Lower lobe of right lung (tissue), 2 donors: ENCODE results near the gene TMIE. TPM values are rescaled to one million over a fixed set of nuclear protein-coding genes. Genes with fewer than 3 reads are reported as not detected.
A peak's percentile ranks its signal among the peaks of the same experiment; 100 is the strongest.

Source experiments
- ATAC-seq, 2 donors: fragments of 200-7000 bp; cut with Tn5 transposase; one replicate each; pipeline ENCODE4 v1.9.1; 2020 to 2022; ENCODE audit warnings: mild to moderate bottlenecking in 2 of 2, moderate library complexity in 2 of 2
- DNase-seq: peaks from one replicate; pipeline ENCODE4 v3.0.0-alpha.2; 2020
- H3K27ac ChIP-seq: fragments of 200-600 bp; one replicate; pipeline ENCODE4 v1.8.0; 2022
- H3K27me3 ChIP-seq: fragments of 200-600 bp; one replicate; pipeline ENCODE4 v1.8.0; 2022; ENCODE audit warnings: low read depth
- H3K36me3 ChIP-seq: fragments of 200-600 bp; one replicate; pipeline ENCODE4 v1.8.0; 2022; ENCODE audit warnings: mild to moderate bottlenecking
- H3K4me1 ChIP-seq: fragments of 200-600 bp; one replicate; pipeline ENCODE4 v1.8.0; 2022
- H3K4me3 ChIP-seq: fragments of 200-600 bp; one replicate; pipeline ENCODE4 v1.8.0; 2022; ENCODE audit warnings: mild to moderate bottlenecking
- H3K9me3 ChIP-seq: fragments of 200-600 bp; one replicate; pipeline ENCODE4 v1.8.0; 2022
- intact Hi-C: fragments of 100-400 bp; cut with DNase I; formaldehyde crosslinking; loops from one replicate; pipeline ENCODE4 v1.11.0; 2022
- long read RNA-seq: library from polyadenylated mRNA; unstranded; transcript quantifications from one replicate; pipeline ENCODE4 v2.0.0, GENCODE V29; 2021
- total RNA-seq: library from RNA; stranded (reverse); fragmentation: NEBNext Ultra II Directional; extraction: Animal tissue kit (Norgen Biotek cat#: 25700); gene quantifications from one replicate; pipeline ENCODE4 v1.2.1, GENCODE V29; 2021
- TF ChIP-seq, protein P1 (sequence below): fragments of 200-600 bp; IDR thresholded peaks from one replicate; pipeline ENCODE4 v1.8.0; 2022; ENCODE audit warnings: antibody characterized with exemption, mild to moderate bottlenecking
- donor health status: DM: no; HTN: yes; CAD: no; lungs with severe emphysema.

The TMIE gene, protein sequence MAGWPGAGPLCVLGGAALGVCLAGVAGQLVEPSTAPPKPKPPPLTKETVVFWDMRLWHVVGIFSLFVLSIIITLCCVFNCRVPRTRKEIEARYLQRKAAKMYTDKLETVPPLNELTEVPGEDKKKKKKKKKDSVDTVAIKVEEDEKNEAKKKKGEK
- total RNA-seq, result 1.0 TPM
- long read RNA-seq, transcript TMIE-203 (4 exons, 1,634 nt), result major isoform, 7 of 8 reads
- long read RNA-seq, partial matches to known transcripts, result 0 of 8 reads
- long read RNA-seq, other reads (novel, unspliced or antisense), result 1 of 8 reads

DNA sequence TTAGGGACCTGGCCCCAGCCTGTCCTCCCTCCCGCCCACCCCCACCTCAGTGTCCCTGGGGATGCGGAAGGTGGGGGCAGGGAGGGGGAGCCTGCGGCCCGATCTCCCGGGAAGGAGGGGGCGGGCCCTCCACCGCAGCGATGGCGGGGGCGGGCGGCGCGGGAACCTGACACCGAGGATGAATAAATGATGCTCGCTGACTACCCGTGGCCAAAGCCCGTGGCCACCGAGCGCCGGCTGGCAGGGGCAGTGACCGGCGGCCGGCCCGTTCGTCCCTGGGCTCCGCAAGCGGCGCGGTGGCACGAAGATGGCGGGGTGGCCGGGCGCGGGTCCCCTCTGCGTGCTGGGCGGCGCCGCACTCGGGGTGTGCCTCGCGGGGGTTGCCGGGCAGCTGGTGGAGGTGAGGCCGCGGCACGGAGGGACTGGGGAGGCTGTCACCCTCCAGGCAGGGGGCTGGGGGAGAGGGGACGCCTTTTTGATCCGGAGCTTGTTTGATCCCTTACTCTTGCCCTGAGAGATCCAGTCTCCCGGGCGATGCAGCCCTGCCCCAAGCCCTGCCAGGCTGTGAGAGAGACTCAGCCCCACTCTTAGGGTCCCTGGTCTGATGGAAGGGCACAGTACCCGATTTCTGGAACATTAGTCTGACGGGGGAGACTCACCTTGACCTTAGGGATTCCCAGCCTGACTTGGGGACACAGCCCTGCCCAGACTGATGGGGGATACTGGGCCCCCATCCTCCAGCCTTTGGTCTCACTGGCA is at the start of gene TMIE:
Gene TMIE (plus strand): TSS at position 212 of the 759 bp plus-strand sequence. CDS start 96 bp downstream, at position 308.
- H3K4me3 ChIP-seq, result peak within 1 kb of the TSS; percentile 41

DNA sequence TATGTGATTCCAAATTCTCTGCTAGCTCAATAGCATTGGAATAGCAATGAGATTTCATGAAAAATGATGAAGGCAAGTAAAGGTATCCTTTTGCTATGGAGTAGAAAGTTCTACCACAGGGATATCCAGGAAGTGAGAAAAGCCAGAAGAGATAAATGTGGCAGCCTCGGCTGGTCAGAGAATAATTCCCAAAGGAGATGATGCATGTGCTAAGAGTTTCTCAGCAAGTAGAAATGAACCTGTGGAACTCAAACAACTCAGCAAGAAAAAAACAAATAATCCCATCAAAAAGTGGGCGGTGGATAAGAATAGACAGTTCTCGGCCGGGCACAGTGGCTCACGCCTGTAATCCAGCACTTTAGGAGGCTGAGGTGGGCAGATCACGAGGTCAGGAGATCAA is 45.9 kb upstream of the TMIE start:
- no peaks in the 10 kb centered on the region for H3K9me3 ChIP-seq
- intact Hi-C loops, result no loop called here
- ATAC-seq, result no peak

More for the DNA sequence above, at the start of gene TMIE:
- H3K27ac ChIP-seq, result peak within 1 kb of the TSS; percentile 41
- peaks cover 36% of the 10 kb centered on the region for H3K4me1 ChIP-seq
- TF ChIP-seq, protein P1, sequence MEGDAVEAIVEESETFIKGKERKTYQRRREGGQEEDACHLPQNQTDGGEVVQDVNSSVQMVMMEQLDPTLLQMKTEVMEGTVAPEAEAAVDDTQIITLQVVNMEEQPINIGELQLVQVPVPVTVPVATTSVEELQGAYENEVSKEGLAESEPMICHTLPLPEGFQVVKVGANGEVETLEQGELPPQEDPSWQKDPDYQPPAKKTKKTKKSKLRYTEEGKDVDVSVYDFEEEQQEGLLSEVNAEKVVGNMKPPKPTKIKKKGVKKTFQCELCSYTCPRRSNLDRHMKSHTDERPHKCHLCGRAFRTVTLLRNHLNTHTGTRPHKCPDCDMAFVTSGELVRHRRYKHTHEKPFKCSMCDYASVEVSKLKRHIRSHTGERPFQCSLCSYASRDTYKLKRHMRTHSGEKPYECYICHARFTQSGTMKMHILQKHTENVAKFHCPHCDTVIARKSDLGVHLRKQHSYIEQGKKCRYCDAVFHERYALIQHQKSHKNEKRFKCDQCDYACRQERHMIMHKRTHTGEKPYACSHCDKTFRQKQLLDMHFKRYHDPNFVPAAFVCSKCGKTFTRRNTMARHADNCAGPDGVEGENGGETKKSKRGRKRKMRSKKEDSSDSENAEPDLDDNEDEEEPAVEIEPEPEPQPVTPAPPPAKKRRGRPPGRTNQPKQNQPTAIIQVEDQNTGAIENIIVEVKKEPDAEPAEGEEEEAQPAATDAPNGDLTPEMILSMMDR, result no peak
- H3K27me3 ChIP-seq, result peaks cover 20% of the 10 kb centered on the region
- intact Hi-C loops, result loop anchor here (10.0 kb wide), 1 partner anchor 193 kb away; no protein-coding TSS in a partner anchor
- no peaks in the 10 kb centered on the region for H3K9me3 ChIP-seq
- H3K36me3 ChIP-seq, result no peaks in the 10 kb centered on the region
- DNase-seq, result no peak
- ATAC-seq, result no peak

DNA sequence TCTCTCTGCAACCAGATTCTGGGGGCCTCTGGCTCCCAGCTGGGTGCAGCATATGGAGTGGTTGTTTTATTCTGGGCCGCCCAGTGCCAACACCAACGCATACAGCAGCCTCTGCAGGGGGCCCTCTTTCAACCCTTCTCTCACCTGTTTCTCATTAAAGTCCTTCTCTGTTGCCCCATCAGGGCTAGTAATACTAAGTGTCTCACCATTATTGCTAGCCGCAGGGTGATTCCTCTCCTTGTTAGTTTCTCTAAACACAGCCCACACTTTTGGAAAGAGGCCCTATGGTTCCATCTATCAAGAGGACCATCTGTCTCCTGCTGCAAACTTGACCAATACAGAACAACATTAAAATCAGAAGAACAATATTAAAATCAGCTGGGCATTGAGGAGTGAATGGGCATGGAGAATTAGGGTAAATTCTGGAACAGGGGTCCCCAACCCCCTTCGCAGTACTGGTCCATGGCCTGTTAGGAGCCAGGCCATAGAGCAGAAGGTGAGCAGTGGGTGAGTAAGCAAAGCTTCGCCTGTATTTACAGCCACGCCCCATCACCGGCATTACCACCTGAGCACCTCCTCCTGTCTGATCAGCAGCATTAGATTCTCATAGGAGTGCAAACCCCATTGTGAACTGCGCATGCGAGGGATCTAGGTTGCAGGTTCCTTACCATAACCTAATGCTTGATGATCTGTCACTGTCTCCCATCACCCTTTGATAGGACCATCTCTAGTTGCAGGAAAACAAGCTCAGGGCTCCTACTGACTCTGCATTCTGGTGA is 44.2 kb upstream of the TMIE start:
- ATAC-seq (no peak), DNase-seq (no peak)
- H3K4me1 ChIP-seq, result no peaks in the 10 kb centered on the region
- H3K27me3 ChIP-seq, result no peaks in the 10 kb centered on the region
- TF ChIP-seq, protein P1, result no peak
- intact Hi-C loops, result no loop called here
- no peak overlapping the region for H3K4me3 ChIP-seq
- H3K36me3 ChIP-seq, result no peaks in the 10 kb centered on the region
- no peak overlapping the region for H3K27ac ChIP-seq
- no peaks in the 10 kb centered on the region for H3K9me3 ChIP-seq

More for the DNA sequence above, 45.9 kb upstream of the TMIE start:
- Histone ChIP-seq H3K27ac (no peak overlapping the region), H3K4me3 (no peak overlapping the region), H3K27me3 (no peaks in the 10 kb centered on the region), H3K4me1 (no peaks in the 10 kb centered on the region), H3K36me3 (no peaks in the 10 kb centered on the region)
- TF ChIP-seq, protein P1, result no peak
- no peak for DNase-seq

DNA sequence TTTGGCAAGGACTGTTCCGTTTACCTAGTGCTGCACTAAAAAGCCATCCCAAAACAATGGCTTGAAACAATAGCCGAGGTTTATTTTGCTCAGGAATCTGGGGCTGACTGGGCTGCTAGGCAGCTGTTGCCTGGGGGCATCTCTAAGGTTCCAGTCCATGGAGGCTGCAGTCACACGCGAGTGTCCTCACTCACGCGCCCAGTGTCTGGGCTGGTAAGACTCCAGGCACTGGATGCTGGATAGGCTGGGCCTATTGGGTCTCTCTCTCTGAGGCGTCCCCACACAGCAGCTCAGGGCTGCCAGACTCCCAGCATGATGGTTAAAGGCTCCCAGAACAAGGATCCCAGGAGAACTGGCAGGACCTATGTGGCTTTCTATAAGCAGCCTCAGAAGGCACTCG is 41.9 kb upstream of the TMIE start:
- no peaks in the 10 kb centered on the region for H3K9me3 ChIP-seq
- H3K36me3 ChIP-seq, result no peaks in the 10 kb centered on the region
- no peak overlapping the region for H3K4me3 ChIP-seq
- ATAC-seq, result no peak
- TF ChIP-seq, protein P1, result no peak
- no peak overlapping the region for H3K27ac ChIP-seq
- DNase-seq, result no peak
- peaks cover 9% of the 10 kb centered on the region for H3K4me1 ChIP-seq
- H3K27me3 ChIP-seq, result no peaks in the 10 kb centered on the region
- intact Hi-C loops, result no loop called here

DNA sequence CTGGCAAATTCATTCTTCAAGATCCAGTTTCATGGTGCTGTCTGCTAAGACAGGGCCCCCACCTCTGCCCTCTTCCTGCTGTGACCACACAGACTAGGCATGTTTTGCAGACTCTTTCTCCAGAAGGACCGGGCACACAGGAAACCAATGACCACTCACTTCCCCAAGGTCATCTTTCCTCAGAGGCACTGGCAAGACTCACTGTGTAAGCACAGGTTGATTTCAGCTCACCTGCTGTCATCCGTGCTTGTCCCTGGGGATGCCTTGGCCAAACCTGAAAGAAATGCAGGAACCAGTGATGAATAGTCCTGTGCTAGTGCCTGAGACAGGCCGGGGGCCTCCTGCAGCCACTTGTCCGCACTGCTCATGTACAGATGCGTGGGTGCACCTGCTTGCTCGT is 41.2 kb upstream of the TMIE start:
- Histone ChIP-seq H3K27me3 (no peaks in the 10 kb centered on the region), H3K36me3 (no peaks in the 10 kb centered on the region), H3K9me3 (no peaks in the 10 kb centered on the region), H3K4me1 (peaks cover 9% of the 10 kb centered on the region), H3K27ac (no peak overlapping the region), H3K4me3 (no peak overlapping the region)
- DNase-seq (no peak), ATAC-seq (no peak)
- intact Hi-C loops, result no loop called here
- TF ChIP-seq, protein P1, result no peak
